GM23338 (cell line): ENCODE measurements around the gene MSH2. TPM values are rescaled to one million over a fixed set of nuclear protein-coding genes. Genes with fewer than 3 reads are reported as not detected.

ENCODE experiments used
- ATAC-seq: fragments of 200-7000 bp; cut with Tn5 transposase; 3 replicates; pipeline ENCODE4 v1.9.1; 2020
- DNase-seq: peaks from one replicate; pipeline ENCODE4 v3.0.0-alpha.2; 2015; ENCODE audit warnings: low spot score
- H2AFZ ChIP-seq: fragments of 200-600 bp; sonication (generic); 2 replicates; pipeline ENCODE4 v1.8.0; 2016; ENCODE audit warnings: antibody characterized with exemption, mild to moderate bottlenecking, moderate library complexity
- H3F3A ChIP-seq: fragments of 200-600 bp; sonication (generic); replicated peaks from 2 replicates; pipeline ENCODE4 v1.8.0; 2017; ENCODE audit warnings: antibody characterized with exemption, mixed run types, low read depth
- H3K27ac ChIP-seq: fragments of 200-600 bp; sonication (generic); 2 replicates; pipeline ENCODE4 v1.6.1; 2016; ENCODE audit warnings: low read depth
- H3K27me3 ChIP-seq: fragments of 200-600 bp; sonication (generic); 2 replicates; pipeline ENCODE4 v1.8.0; 2016; ENCODE audit warnings: mild to moderate bottlenecking, mixed run types, moderate library complexity; ENCODE audit not compliant: insufficient read depth
- H3K36me3 ChIP-seq: fragments of 200-600 bp; sonication (generic); 2 replicates; pipeline ENCODE4 v1.8.0; 2016; ENCODE audit warnings: mild to moderate bottlenecking; ENCODE audit not compliant: insufficient read depth
- H3K4me1 ChIP-seq: fragments of 200-600 bp; sonication (generic); 2 replicates; pipeline ENCODE4 v1.8.0; 2016; ENCODE audit warnings: mild to moderate bottlenecking, moderate library complexity; ENCODE audit not compliant: insufficient read depth
- H3K4me2 ChIP-seq: fragments of 200-600 bp; sonication (generic); 2 replicates; pipeline ENCODE4 v1.7.1; 2017; ENCODE audit warnings: mixed run types
- H3K4me3 ChIP-seq: fragments of 200-600 bp; sonication (generic); 2 replicates; pipeline ENCODE4 v1.6.1; 2016; ENCODE audit warnings: mixed run types
- H3K79me2 ChIP-seq: fragments of 200-600 bp; sonication (generic); replicated peaks from 2 replicates; pipeline ENCODE4 v1.8.0; 2017; ENCODE audit warnings: mild to moderate bottlenecking; ENCODE audit not compliant: insufficient read depth
- H3K9me2 ChIP-seq: fragments of 200-600 bp; sonication (generic); 2 replicates; pipeline ENCODE4 v1.8.0; 2017; ENCODE audit not compliant: insufficient read depth
- H4K20me1 ChIP-seq: fragments of 200-600 bp; sonication (generic); replicated peaks from 2 replicates; pipeline ENCODE4 v1.8.0; 2017; ENCODE audit warnings: mild to moderate bottlenecking; ENCODE audit not compliant: insufficient read depth
- H3K27ac Mint-ChIP-seq: 2 replicates; pipeline ENCODE4 v1.8.0; 2020; ENCODE audit warnings: inconsistent platforms, mild to moderate bottlenecking, moderate library complexity, mixed read lengths
- H3K27me3 Mint-ChIP-seq: 3 replicates; pipeline ENCODE4 v1.8.0; 2022; ENCODE audit warnings: low read depth, mild to moderate bottlenecking, moderate library complexity, mixed read lengths, inconsistent platforms; ENCODE audit not compliant: insufficient read depth, poor library complexity
- H3K36me3 Mint-ChIP-seq: 3 replicates; pipeline ENCODE4 v1.8.0; 2021; ENCODE audit warnings: low read depth, mild to moderate bottlenecking, inconsistent platforms, moderate library complexity, mixed read lengths
- H3K4me1 Mint-ChIP-seq: 3 replicates; pipeline ENCODE4 v1.8.0; 2020; ENCODE audit warnings: mild to moderate bottlenecking, inconsistent platforms, mixed read lengths
- H3K4me3 Mint-ChIP-seq: 3 replicates; pipeline ENCODE4 v1.8.0; 2021; ENCODE audit warnings: moderate library complexity, mild to moderate bottlenecking, inconsistent platforms, mixed read lengths
- H3K9me3 Mint-ChIP-seq: 3 replicates; pipeline ENCODE4 v1.8.0; 2020; ENCODE audit warnings: moderate library complexity, mild to moderate bottlenecking, inconsistent platforms, mixed read lengths
- CREB1 ChIP-seq: fragments of 250-450 bp; sonication (Bioruptor Pico); IDR thresholded peaks from 2 replicates; pipeline ENCODE4 v1.5.0; 2020; ENCODE audit warnings: low read depth, mild to moderate bottlenecking, moderate library complexity
- CTCF ChIP-seq, 2 experiments: fragments of 200-600 bp in 1 of 2; sonication (generic) in 1 of 2; conservative IDR thresholded peaks; 2 replicates each; pipeline versions ENCODE4 v1.5.1 to v1.6.1; 2016 to 2017; ENCODE audit warnings: antibody characterized with exemption in 2 of 2, low read depth in 2 of 2, mild to moderate bottlenecking in 2 of 2, moderate library complexity in 1 of 2
- ETS1 ChIP-seq: IDR thresholded peaks from 2 replicates; pipeline ENCODE4 v1.6.1; 2016; ENCODE audit warnings: antibody characterized with exemption
- EZH2 ChIP-seq: fragments of 200-600 bp; sonication (generic); IDR thresholded peaks from one replicate; pipeline ENCODE4 v1.8.0; 2017; ENCODE audit warnings: antibody characterized with exemption, mild to moderate bottlenecking, low read depth; ENCODE audit not compliant: unreplicated experiment
- EZH2phosphoT487 ChIP-seq: fragments of 200-600 bp; sonication (generic); IDR thresholded peaks from one replicate; pipeline ENCODE4 v1.8.1; 2018; ENCODE audit warnings: antibody characterized with exemption; ENCODE audit not compliant: unreplicated experiment
- JUNB ChIP-seq: IDR thresholded peaks from one replicate; pipeline ENCODE4 v1.6.1; 2016; ENCODE audit warnings: antibody characterized with exemption; ENCODE audit not compliant: unreplicated experiment
- NANOG ChIP-seq: IDR thresholded peaks from 2 replicates; pipeline ENCODE4 v1.6.1; 2016; ENCODE audit warnings: antibody characterized with exemption, borderline replicate concordance
- POLR2AphosphoS5 ChIP-seq: IDR thresholded peaks from 2 replicates; pipeline ENCODE4 v1.6.1; 2016; ENCODE audit warnings: antibody characterized with exemption, low read depth
- REST ChIP-seq: IDR thresholded peaks from one replicate; pipeline ENCODE4 v1.6.1; 2018; ENCODE audit warnings: antibody characterized with exemption; ENCODE audit not compliant: unreplicated experiment
- STAT1 ChIP-seq: IDR thresholded peaks from one replicate; pipeline ENCODE4 v1.6.1; 2016; ENCODE audit warnings: antibody characterized with exemption; ENCODE audit not compliant: unreplicated experiment
- ZNF114 ChIP-seq: fragments of 250-450 bp; sonication (Bioruptor Pico); IDR thresholded peaks from 2 replicates; pipeline ENCODE4 v1.5.0; 2020; ENCODE audit warnings: mild to moderate bottlenecking, moderate library complexity
- ZNF331 ChIP-seq: fragments of 250-450 bp; sonication (Bioruptor Pico); IDR thresholded peaks from 2 replicates; pipeline ENCODE4 v1.5.0; 2020; ENCODE audit warnings: low read depth, mild to moderate bottlenecking, moderate library complexity
- ZNF462 ChIP-seq: fragments of 250-450 bp; sonication (Bioruptor Pico); IDR thresholded peaks from 2 replicates; pipeline ENCODE4 v1.5.0; 2020; ENCODE audit warnings: mild to moderate bottlenecking, moderate library complexity
- polyA plus RNA-seq: library from polyadenylated mRNA; unstranded; fragments of >200 nt; fragmentation: Nextera tagmentation; extraction: Ambion mirVana; gene quantifications from 2 replicates; pipeline ENCODE4 v1.2.1, GENCODE V29; 2016
- total RNA-seq: library from RNA; depleted of rRNA; stranded (reverse); fragments of >200 nt; shearing (Covaris generic); gene quantifications from 2 replicates; pipeline ENCODE4 v1.2.3, GENCODE V29; 2014

MSH2 gene
- total and polyA plus RNA-seq, 2 experiments from 2014 or later: 156 to 249 TPM

GRCh38 chr2:47426786-47427185 is 23.8 kb downstream of the MSH2 start:
- Histone ChIP-seq H2AFZ (no peak overlapping the region), H3K27me3 (no peaks in the 10 kb centered on the region), H3K36me3 (peaks cover 77% of the 10 kb centered on the region), H3K4me2 (no peak overlapping the region), H3K27ac (0 out of 2 replicates have a peak overlapping the region, but pooled peaks have one; percentile 45), H4K20me1 (peaks cover 34% of the 10 kb centered on the region), H3F3A (peaks cover 20% of the 10 kb centered on the region), H3K4me1 (no peaks in the 10 kb centered on the region), H3K79me2 (peaks cover 64% of the 10 kb centered on the region), H3K9me2 (no peaks in the 10 kb centered on the region), H3K4me3 (no peak overlapping the region)
- no peak overlapping the region for H3K4me3 Mint-ChIP-seq
- H3K27ac Mint-ChIP-seq: no peak overlapping the region
- peaks cover 96% of the 10 kb centered on the region for H3K36me3 Mint-ChIP-seq
- TF ChIP-seq EZH2phosphoT487 (no peak), ZNF331 (no peak), ZNF462 (CRISPR knock-in tag) (no peak), CTCF (conservative IDR thresholded peaks at IDR 0.05; ENCODE audit: low read depth in 2 of 2) (no peak), CREB1 (no peak), STAT1 (no peak), POLR2AphosphoS5 (no peak), ZNF114 (CRISPR knock-in tag) (no peak), EZH2 (no peak), REST (no peak), NANOG (no peak), JUNB (no peak), ETS1 (no peak)
- peaks cover 10% of the 10 kb centered on the region for H3K27me3 Mint-ChIP-seq
- H3K4me1 Mint-ChIP-seq: no peaks in the 10 kb centered on the region; the same call in 2 of the 3 replicates
- no peak for DNase-seq
- H3K9me3 Mint-ChIP-seq: peaks cover 13% of the 10 kb centered on the region; the same call in 2 of the 3 replicates
- ATAC-seq: no peak
